Vagina (tissue), 2 donors: ENCODE measurements around the gene ALOXE3.
"Not testable (repeated sequence)": the region's sequence is repeated elsewhere in the genome, so short reads cannot be mapped to it uniquely, and the experiment has no call there.

Experiments
- CTCF ChIP-seq, 3 experiments: fragments of 450-650 bp in 2 of 3; fragments of 200-600 bp in 1 of 3; sonication (generic) in 1 of 3; IDR thresholded peaks; one replicate each; pipeline ENCODE4 v1.5.1; 2017 to 2019; ENCODE audit warnings: antibody characterized with exemption in 3 of 3, mild to moderate bottlenecking in 2 of 3, moderate library complexity in 2 of 3
- POLR2A ChIP-seq, 2 donors: fragments of 450-650 bp; IDR thresholded peaks; one replicate each; pipeline ENCODE4 v1.6.1; 2017; ENCODE audit warnings: antibody characterized with exemption in 2 of 2, mild to moderate bottlenecking in 2 of 2, moderate library complexity in 2 of 2
- POLR2AphosphoS5 ChIP-seq, 2 donors: sonication (generic); formaldehyde crosslinking; IDR thresholded peaks; one replicate each; pipeline ENCODE4 v1.9.0; 2017; ENCODE audit warnings: antibody characterized with exemption in 2 of 2, mild to moderate bottlenecking in 2 of 2, low read depth in 1 of 2; ENCODE audit not compliant: insufficient read depth in 1 of 2

GRCh38 chr17:8061851-8062250 lies 56.5 kb downstream of the ALOXE3 start:
- not testable (repeated sequence) for TF ChIP-seq CTCF (IDR thresholded peaks at IDR 0.05); POLR2AphosphoS5 (IDR thresholded peaks at IDR 0.05; ENCODE audit: insufficient read depth in 1 of 2, low read depth in 1 of 2); POLR2A (IDR thresholded peaks at IDR 0.05)
